GM21360 (cell line): ENCODE results near the gene CCDC180.
A peak's percentile ranks its signal among the peaks of the same experiment; 100 is the strongest.
"Not testable (repeated sequence)": the region's sequence is repeated elsewhere in the genome, so short reads cannot be mapped to it uniquely, and the experiment has no call there.

ENCODE experiments used
- ATAC-seq: cut with Tn5 transposase; IDR thresholded peaks from one replicate; pipeline ENCODE4 v1.9.1; 2021; ENCODE audit warnings: mild to moderate bottlenecking, moderate library complexity; ENCODE audit not compliant: unreplicated experiment

CCDC180 gene

GRCh38 chr9:97307500-97308163, at the start of gene CCDC180:
Gene CCDC180, plus strand, starts transcription at chr9:97307659. Its CDS starts 405 bp downstream, at chr9:97308064.
- no peak for ATAC-seq

- not testable (repeated sequence) for ATAC-seq
Observed at GRCh38 chr9:97259834-97260514, 47.5 kb upstream of the CCDC180 start.

GRCh38 chr9:97271292-97271691, 36.2 kb upstream of the CCDC180 start:
- ATAC-seq = no peak

GRCh38 chr9:97272072-97272471, 35.4 kb upstream of the CCDC180 start:
- no peak for ATAC-seq

GRCh38 chr9:97276310-97276852, 31.1 kb upstream of the CCDC180 start:
- no peak for ATAC-seq

GRCh38 chr9:97277953-97278352, 29.5 kb upstream of the CCDC180 start:
- ATAC-seq = no peak

GRCh38 chr9:97280755-97281330, 26.6 kb upstream of the CCDC180 start:
- no peak for ATAC-seq

GRCh38 chr9:97283768-97284167, 23.7 kb upstream of the CCDC180 start:
- no peak for ATAC-seq

GRCh38 chr9:97284798-97285197, 22.7 kb upstream of the CCDC180 start:
- ATAC-seq = no peak

GRCh38 chr9:97292200-97292599, 15.3 kb upstream of the CCDC180 start:
- ATAC-seq = no peak

GRCh38 chr9:97293207-97293721, 14.2 kb upstream of the CCDC180 start:
- no peak for ATAC-seq

- ATAC-seq = no peak
Observed at GRCh38 chr9:97293818-97294217, 13.6 kb upstream of the CCDC180 start.

GRCh38 chr9:97297889-97298288, 9.6 kb upstream of the CCDC180 start:
- no peak for ATAC-seq

- peak; percentile 83 for ATAC-seq
Observed at GRCh38 chr9:97299809-97300414, 7.5 kb upstream of the CCDC180 start.

- ATAC-seq = no peak
Observed at GRCh38 chr9:97300586-97300985, 6.9 kb upstream of the CCDC180 start.

GRCh38 chr9:97301974-97302373, 5.5 kb upstream of the CCDC180 start:
- ATAC-seq = no peak

- no peak for ATAC-seq
Observed at GRCh38 chr9:97304586-97304985, 2.9 kb upstream of the CCDC180 start.

GRCh38 chr9:97305501-97306298, 1.8 kb upstream of the CCDC180 start:
- no peak for ATAC-seq

GRCh38 chr9:97307091-97307490, 368 bp upstream of the CCDC180 start:
- no peak for ATAC-seq

- no peak for ATAC-seq
Observed at GRCh38 chr9:97309260-97309659, 1.8 kb downstream of the CCDC180 start.
